Dedifferentiated amniotic fluid mesenchymal stem cell (primary cell): ENCODE results near the gene NEDD4L.

Experiments
- DNase-seq: peaks from one replicate; pipeline ENCODE4 v3.0.0-alpha.2; 2016; ENCODE audit errors: extremely low spot score

NEDD4L gene

GRCh38 chr18:58396966-58397365, 352.9 kb downstream of the NEDD4L start:
- DNase-seq, result no peak

GRCh38 chr18:58397385-58398132, 353.5 kb downstream of the NEDD4L start:
- DNase-seq, result no peak

GRCh38 chr18:58398648-58399398, 354.8 kb downstream of the NEDD4L start:
- no peak for DNase-seq

GRCh38 chr18:58400331-58400870, 356.4 kb downstream of the NEDD4L start:
- DNase-seq, result no peak

- DNase-seq, result no peak
These were observed 357.2 kb downstream of the NEDD4L start for GRCh38 chr18:58401191-58401590.

GRCh38 chr18:58402247-58402646, 358.2 kb downstream of the NEDD4L start:
- peak; percentile 38 for DNase-seq

GRCh38 chr18:58402951-58403702, 359.1 kb downstream of the NEDD4L start:
- no peak for DNase-seq

- DNase-seq, result no peak
These were observed 359.9 kb downstream of the NEDD4L start for GRCh38 chr18:58403799-58404455.

GRCh38 chr18:58405107-58405898, 361.3 kb downstream of the NEDD4L start:
- no peak for DNase-seq

- DNase-seq, result no peak
These were observed 363.2 kb downstream of the NEDD4L start for GRCh38 chr18:58407263-58407648.

- DNase-seq, result no peak
These were observed 363.8 kb downstream of the NEDD4L start for GRCh38 chr18:58407649-58408407.

GRCh38 chr18:58408665-58409064, 364.6 kb downstream of the NEDD4L start:
- DNase-seq, result no peak

- DNase-seq, result no peak
These were observed 365.9 kb downstream of the NEDD4L start for GRCh38 chr18:58409802-58410445.

GRCh38 chr18:58411323-58411722, 367.3 kb downstream of the NEDD4L start:
- DNase-seq, result no peak

- DNase-seq, result no peak
These were observed 369.0 kb downstream of the NEDD4L start for GRCh38 chr18:58412844-58413666.

- DNase-seq, result no peak
These were observed 369.9 kb downstream of the NEDD4L start for GRCh38 chr18:58413667-58414628.

- DNase-seq, result no peak
These were observed 372.1 kb downstream of the NEDD4L start for GRCh38 chr18:58416014-58416703.
